A549 (cell line): ENCODE measurements around the gene HPCA. TPM values are rescaled to one million over a fixed set of nuclear protein-coding genes. Genes with fewer than 3 reads are reported as not detected.

Source experiments
- ATAC-seq, 2 experiments: fragments of 200-7000 bp in 1 of 2; fragments of >200 bp in 1 of 2; cut with Nextera tagmentation in 1 of 2; cut with Tn5 transposase in 1 of 2; 3 replicates each; pipeline versions ENCODE4 v1.8.0 to v1.9.1; 2018 to 2020; ENCODE audit warnings: mild to moderate bottlenecking in 1 of 2, moderate library complexity in 1 of 2
- CTCF ChIA-PET: fragments of 300-600 bp; sonication (Branson Sonifier 250); formaldehyde crosslinking; extraction: SDS; loops from one replicate; lab custom pipeline; 2021; ENCODE audit warnings: antibody characterized with exemption, inconsistent platforms; lab: Yijun Ruan, JAX
- POLR2A ChIA-PET: fragments of 350-600 bp; formaldehyde crosslinking; extraction: SDS; loops from one replicate; lab custom pipeline; 2021; ENCODE audit warnings: antibody characterized with exemption, inconsistent platforms; lab: Yijun Ruan, JAX
- DNase-seq, 2 experiments: peaks; one replicate each; pipeline versions ENCODE4 v3.0.0 to v3.0.0-alpha.2; 2011 to 2016; ENCODE audit warnings: low read depth in 1 of 2, low spot score in 1 of 2
- FAIRE-seq: peaks from 2 replicates; lab custom pipeline; 2011; peaks lifted over from hg19 to GRCh38; lab: Jason Lieb, UNC
- H3K27ac ChIP-seq, 2 experiments: fragments of >200 bp; sonication (Bioruptor Twin); formaldehyde crosslinking; 3 replicates each; pipeline ENCODE4 v1.5.1; 2016 to 2017
- H3K4me1 ChIP-seq: fragments of >200 bp; sonication (Bioruptor Twin); formaldehyde crosslinking; 3 replicates; pipeline ENCODE4 v1.6.1; 2016
- H3K4me2 ChIP-seq: fragments of >200 bp; sonication (Bioruptor Twin); formaldehyde crosslinking; 3 replicates; pipeline ENCODE4 v1.6.1; 2016
- H3K4me3 ChIP-seq: fragments of >200 bp; sonication (Bioruptor Twin); formaldehyde crosslinking; 3 replicates; pipeline ENCODE4 v1.5.1; 2016
- H3K9me3 ChIP-seq: fragments of >200 bp; sonication (Bioruptor Twin); formaldehyde crosslinking; 3 replicates; pipeline ENCODE4 v1.6.1; 2016
- CHD4 ChIP-seq: fragments of 200-600 bp; sonication (generic); IDR thresholded peaks from 2 replicates; pipeline ENCODE4 v1.6.1; 2016; ENCODE audit warnings: antibody characterized with exemption, mild to moderate bottlenecking, borderline replicate concordance
- CTCF ChIP-seq: fragments of >200 bp; sonication (Bioruptor Twin); formaldehyde crosslinking; IDR thresholded peaks from 3 replicates; pipeline ENCODE4 v1.5.1; 2016
- E2F6 ChIP-seq: IDR thresholded peaks from 2 replicates; pipeline ENCODE4 v1.6.1; 2012; ENCODE audit warnings: low read depth, borderline replicate concordance
- EP300 ChIP-seq, 2 experiments: fragments of >200 bp; sonication (Bioruptor Twin); formaldehyde crosslinking; IDR thresholded peaks; 2 replicates in 1 of 2; 3 replicates in 1 of 2; pipeline ENCODE4 v1.6.1; 2016 to 2017
- FOSL2 ChIP-seq, 2 experiments: fragments of 450-650 bp in 1 of 2; fragments of >200 bp in 1 of 2; sonication (Bioruptor Twin) in 1 of 2; formaldehyde crosslinking; IDR thresholded peaks; 2 replicates each; pipeline versions ENCODE4 v1.5.0 to v1.6.1; 2016 to 2020; ENCODE audit warnings: mild to moderate bottlenecking in 1 of 2, moderate library complexity in 1 of 2
- HDAC2 ChIP-seq: fragments of 200-600 bp; sonication (generic); IDR thresholded peaks from 2 replicates; pipeline ENCODE4 v1.6.1; 2016
- HES2 ChIP-seq: fragments of >200 bp; sonication (Bioruptor Twin); formaldehyde crosslinking; IDR thresholded peaks from 2 replicates; pipeline ENCODE4 v1.6.1; 2016
- HEYL ChIP-seq: fragments of 250-450 bp; sonication (Bioruptor Pico); IDR thresholded peaks from 2 replicates; pipeline ENCODE4 v1.8.0; 2021; ENCODE audit warnings: mild to moderate bottlenecking, moderate library complexity
- HOXB5 ChIP-seq: fragments of 250-450 bp; sonication (Bioruptor Pico); IDR thresholded peaks from 2 replicates; pipeline ENCODE4 v1.5.0; 2020; ENCODE audit warnings: mild to moderate bottlenecking, moderate library complexity
- JUN ChIP-seq, 2 experiments: fragments of >200 bp; sonication (Bioruptor Twin); formaldehyde crosslinking; IDR thresholded peaks; 2 replicates in 1 of 2; 3 replicates in 1 of 2; pipeline ENCODE4 v1.6.1; 2016 to 2017
- KDM5A ChIP-seq: fragments of 200-600 bp; sonication (generic); IDR thresholded peaks from 2 replicates; pipeline ENCODE4 v1.6.1; 2016; ENCODE audit warnings: antibody characterized with exemption, mild to moderate bottlenecking
- MAX ChIP-seq: IDR thresholded peaks from 2 replicates; pipeline ENCODE4 v1.6.1; 2012
- MAZ ChIP-seq: fragments of 150-350 bp; IDR thresholded peaks from 2 replicates; pipeline ENCODE4 v1.6.1; 2014; ENCODE audit warnings: antibody characterized with exemption, low read depth, low read length, borderline replicate concordance
- PBX3 ChIP-seq: IDR thresholded peaks from 2 replicates; pipeline ENCODE4 v1.6.1; 2012
- POLR2A ChIP-seq: IDR thresholded peaks from 2 replicates; pipeline ENCODE4 v1.6.1; 2012; ENCODE audit warnings: mild to moderate bottlenecking, low read length
- POLR2AphosphoS2 ChIP-seq: conservative IDR thresholded peaks from 2 replicates; pipeline ENCODE4 v1.6.1; 2012; ENCODE audit warnings: low read length, improper control_type of control experiment, inconsistent platforms
- REST ChIP-seq: fragments of 200-600 bp; sonication (generic); IDR thresholded peaks from 2 replicates; pipeline ENCODE4 v1.6.1; 2016; ENCODE audit warnings: antibody characterized with exemption, mild to moderate bottlenecking, moderate library complexity
- RFX5 ChIP-seq: fragments of 450-650 bp; IDR thresholded peaks from 2 replicates; pipeline ENCODE4 v1.7.1; 2014; ENCODE audit warnings: antibody characterized with exemption, mild to moderate bottlenecking, moderate library complexity
- RNF2 ChIP-seq: fragments of 200-600 bp; sonication (generic); IDR thresholded peaks from 2 replicates; pipeline ENCODE4 v1.6.1; 2016; ENCODE audit warnings: low read depth, mild to moderate bottlenecking, antibody characterized with exemption, moderate library complexity, borderline replicate concordance
- SREBF2 ChIP-seq: fragments of 450-650 bp; IDR thresholded peaks from 2 replicates; pipeline ENCODE4 v1.6.1; 2014; ENCODE audit warnings: mild to moderate bottlenecking, moderate library complexity
- TP53 ChIP-seq: fragments of 250-450 bp; sonication (Bioruptor Pico); IDR thresholded peaks from 2 replicates; pipeline ENCODE4 v1.5.0; 2021; ENCODE audit warnings: mild to moderate bottlenecking, moderate library complexity
- ZC3H11A ChIP-seq: fragments of 450-650 bp; IDR thresholded peaks from 2 replicates; pipeline ENCODE4 v1.6.1; 2014; ENCODE audit warnings: antibody characterized with exemption, mild to moderate bottlenecking
- ZNF302 ChIP-seq: fragments of 250-450 bp; sonication (Bioruptor Pico); IDR thresholded peaks from 2 replicates; pipeline ENCODE4 v1.9.0; 2021; ENCODE audit warnings: inconsistent platforms, mild to moderate bottlenecking, moderate library complexity
- WGBS: methylation state at CpG from one replicate; pipeline ENCODE4 v1.1.6; 2017; ENCODE audit errors: missing lambda C conversion rate; 5-methylcytosine and 5-hydroxymethylcytosine counted together
- polyA plus RNA-seq, 4 experiments: library from polyadenylated mRNA; depleted of rRNA in 3 of 4; stranded (reverse); fragments of >200 nt; fragmentation: RNase III in 1 of 4; extraction: RNeasy Plus Mini Kit Qiagen cat#74134 plus additional on column Dnase treatment in 1 of 4; gene quantifications; 2 replicates in 3 of 4; 3 replicates in 1 of 4; pipeline ENCODE4 v1.2.3, GENCODE V29; 2011 to 2017

The HPCA gene
- polyA plus RNA-seq, 2 of the 4 experiments (the other 2 are of a cell fraction) = 0.21 to 0.34 TPM

GRCh38 chr1:32859915-32860314 lies 26.4 kb upstream of the HPCA start:
- no peaks in the 10 kb centered on the region for H3K9me3 ChIP-seq
- DNase-seq = no peak
- WGBS = 81% methylated on average over 2 of the region's 2 CpGs
- H3K27ac ChIP-seq = no peak overlapping the region
- no peak for FAIRE-seq
- ChIA-PET CTCF (interaction anchor here (0.5 to 1.4 kb wide), 5 partner anchors 13 to 226 kb away, joined by 3 to 4 read pairs (median 3); no protein-coding TSS in a partner anchor), POLR2A (no interaction called here)
- H3K4me1 ChIP-seq = no peaks in the 10 kb centered on the region
- no peak overlapping the region for H3K4me3 ChIP-seq
- H3K4me2 ChIP-seq = no peak overlapping the region
- no peak for TF ChIP-seq HES2
- no peak for TF ChIP-seq MAZ
- TF ChIP-seq FOSL2 (IDR thresholded peaks at IDR 0.05) = no peak
- no peak for TF ChIP-seq FOSL2 (CRISPR knock-in tag; IDR thresholded peaks at IDR 0.05)
- no peak for TF ChIP-seq HOXB5 (CRISPR knock-in tag)
- no peak for TF ChIP-seq CTCF
- TF ChIP-seq ZC3H11A = no peak
- no peak for TF ChIP-seq ZNF302 (CRISPR knock-in tag)
- no peak for TF ChIP-seq RNF2
- no peak for TF ChIP-seq POLR2A
- no peak for TF ChIP-seq SREBF2
- TF ChIP-seq CHD4 = no peak
- no peak for TF ChIP-seq MAX
- TF ChIP-seq POLR2AphosphoS2 = no peak
- TF ChIP-seq JUN (IDR thresholded peaks at IDR 0.05) = no peak
- TF ChIP-seq REST = no peak
- no peak for TF ChIP-seq E2F6
- TF ChIP-seq RFX5 = no peak
- TF ChIP-seq HDAC2 = no peak
- TF ChIP-seq PBX3 = no peak
- no peak for ATAC-seq

GRCh38 chr1:32860566-32860965 lies 25.7 kb upstream of the HPCA start:
- POLR2A ChIA-PET = no interaction called here
- no peak overlapping the region for H3K4me3 ChIP-seq
- H3K4me1 ChIP-seq = no peaks in the 10 kb centered on the region
- H3K4me2 ChIP-seq = no peak overlapping the region
- no peak overlapping the region for H3K27ac ChIP-seq
- no peak for ATAC-seq
- CTCF ChIA-PET = interaction anchor here (1.2 kb wide), 3 partner anchors 12 to 32 kb away, joined by 3 to 4 read pairs (median 3); no protein-coding TSS in a partner anchor
- no peaks in the 10 kb centered on the region for H3K9me3 ChIP-seq
- no peak for FAIRE-seq
- DNase-seq = no peak
- TF ChIP-seq TP53 (CRISPR knock-in tag) (no peak), HDAC2 (no peak), HEYL (CRISPR knock-in tag) (no peak), KDM5A (no peak), POLR2A (no peak), EP300 (IDR thresholded peaks at IDR 0.05) (no peak)
- TF ChIP-seq, all 56 proteins: peak for 0
